Measurements from ENCODE around the gene KAZN.

- TF ChIP-seq MEIS1 (CRISPR knock-in tag; IDR thresholded peaks at IDR 0.05; ENCODE audit: borderline replicate concordance) (no peak), CTCF (tag by site-specific recombination; IDR thresholded peaks at IDR 0.05) (no peak), OSR2 (tag by site-specific recombination; IDR thresholded peaks at IDR 0.05) (no peak), ZSCAN5A (tag by site-specific recombination; IDR thresholded peaks at IDR 0.05) (no peak), ZEB2 (tag by site-specific recombination; IDR thresholded peaks at IDR 0.05) (no peak), ZBTB49 (tag by site-specific recombination; IDR thresholded peaks at IDR 0.05; ENCODE audit: low read depth) (no peak), ZNF501 (tag by site-specific recombination; IDR thresholded peaks at IDR 0.05) (no peak), KLF1 (tag by site-specific recombination; IDR thresholded peaks at IDR 0.05) (no peak), YY1 (tag by site-specific recombination; IDR thresholded peaks at IDR 0.05) (no peak), TCF7L2 (IDR thresholded peaks at IDR 0.05; ENCODE audit: borderline replicate concordance, low read depth, low read length) (no peak), ZNF449 (tag by site-specific recombination; IDR thresholded peaks at IDR 0.05) (no peak), ZNF311 (tag by site-specific recombination; IDR thresholded peaks at IDR 0.05; ENCODE audit: borderline replicate concordance) (no peak), ZNF580 (tag by site-specific recombination; IDR thresholded peaks at IDR 0.05) (no peak)
Measured at GRCh38 chr1:14954210-14954609, 355.7 kb downstream of the KAZN start.

Data from HEK293 (cell line).